ENCODE measurements around the gene EP400.

GRCh38 chr12:131923260-131923659 is 26.5 kb upstream of the EP400 start:
- no peak for TF ChIP-seq GATA2 (IDR thresholded peaks at IDR 0.05; ENCODE audit: low read depth, low read length)
- TF ChIP-seq GATA3 (IDR thresholded peaks at IDR 0.05; ENCODE audit: low read depth, low read length): no peak

All from SH-SY5Y (cell line).